ENCODE data around the gene IFT81.

IFT81 gene

GRCh38 chr12:110124269-110124995, at the start of gene IFT81:
TSS of gene IFT81 (plus strand) at chr12:110124357. CDS start at chr12:110127381, 3,024 bp downstream.
- TF ChIP-seq CTCF (IDR thresholded peaks at IDR 0.05; ENCODE audit: insufficient read depth, low read length, missing control alignments) = no peak
- ChIA-PET CTCF (interaction anchor here (1.1 to 1.3 kb wide), 4 partner anchors 10 to 22 kb away, joined by 3 to 4 read pairs (median 4); no protein-coding TSS in a partner anchor), POLR2A (interaction anchor here (0.7 to 1.1 kb wide), 4 partner anchors 13 to 156 kb away, joined by 3 to 5 read pairs (median 4); no protein-coding TSS in a partner anchor)
- no peak for DNase-seq (ENCODE audit: low read depth, low spot score)
- peak within 1 kb of the TSS; percentile 97 for H3K4me3 ChIP-seq (ENCODE audit: low read depth, low read length)

GRCh38 chr12:110075880-110076279, 48.3 kb upstream of the IFT81 start:
- CTCF ChIA-PET = no interaction called here
- TF ChIP-seq CTCF (IDR thresholded peaks at IDR 0.05; ENCODE audit: insufficient read depth, low read length, missing control alignments) = no peak
- no peak overlapping the region for H3K4me3 ChIP-seq (ENCODE audit: low read depth, low read length)
- DNase-seq (ENCODE audit: low read depth, low spot score) = no peak
- POLR2A ChIA-PET = no interaction called here

- ChIA-PET POLR2A (no interaction called here), CTCF (interaction anchor here (1.9 kb wide), 1 partner anchor 22 kb away, joined by 4 read pairs; no protein-coding TSS in a partner anchor)
- no peak overlapping the region for H3K4me3 ChIP-seq (ENCODE audit: low read depth, low read length)
- no peak for DNase-seq (ENCODE audit: low read depth, low spot score)
- TF ChIP-seq CTCF (IDR thresholded peaks at IDR 0.05; ENCODE audit: insufficient read depth, low read length, missing control alignments) = no peak
These were observed 46.4 kb upstream of the IFT81 start for GRCh38 chr12:110077800-110078199.

- H3K4me3 ChIP-seq (ENCODE audit: low read depth, low read length) = no peak overlapping the region
- ChIA-PET CTCF (no interaction called here), POLR2A (no interaction called here)
- no peak for DNase-seq (ENCODE audit: low read depth, low spot score)
- no peak for TF ChIP-seq CTCF (IDR thresholded peaks at IDR 0.05; ENCODE audit: insufficient read depth, low read length, missing control alignments)
These were observed 44.4 kb upstream of the IFT81 start for GRCh38 chr12:110079477-110080400.

GRCh38 chr12:110080410-110080809, 43.7 kb upstream of the IFT81 start:
- no peak for DNase-seq (ENCODE audit: low read depth, low spot score)
- H3K4me3 ChIP-seq (ENCODE audit: low read depth, low read length) = no peak overlapping the region
- ChIA-PET CTCF (no interaction called here), POLR2A (no interaction called here)
- no peak for TF ChIP-seq CTCF (IDR thresholded peaks at IDR 0.05; ENCODE audit: insufficient read depth, low read length, missing control alignments)
